Measurements from ENCODE around the gene TRIM71. TPM values are rescaled to one million over a fixed set of nuclear protein-coding genes. Genes with fewer than 3 reads are reported as not detected.

The TRIM71 gene
- total and polyA plus RNA-seq, 2 experiments from 2014 or later = under 0.01 to 0.03 TPM

GRCh38 chr3:32868719-32869512 is 51.1 kb downstream of the TRIM71 start:
- Histone ChIP-seq H3K9me3 (ENCODE audit: low read depth) (no peaks in the 10 kb centered on the region), H3K27ac (no peak overlapping the region), H3F3A (ENCODE audit: insufficient read depth) (no peaks in the 10 kb centered on the region), H3K9ac (no peak overlapping the region), H3K27me3 (replicated peaks; ENCODE audit: insufficient read depth) (peaks cover 21% of the 10 kb centered on the region), H2AFZ (no peak overlapping the region), H3K4me3 (no peak overlapping the region), H3K36me3 (ENCODE audit: low read depth) (no peaks in the 10 kb centered on the region), H4K20me1 (ENCODE audit: insufficient read depth) (no peaks in the 10 kb centered on the region), H3K4me2 (ENCODE audit: unreplicated experiment) (no peak overlapping the region), H3K4me1 (ENCODE audit: insufficient read depth) (peaks cover 11% of the 10 kb centered on the region; the same call in 1 of the 2 replicates), H3K79me2 (ENCODE audit: insufficient read depth) (no peaks in the 10 kb centered on the region), H3K9me2 (ENCODE audit: insufficient read depth) (no peaks in the 10 kb centered on the region)
- 77 to 80% methylated on average over 7 of the region's 7 CpGs for WGBS, 2 experiments (ENCODE audit: low coverage in 1 of 2, low lambda C conversion rate in 2 of 2, missing lambda C conversion rate in 2 of 2)
- no peak for DNase-seq
- TF ChIP-seq EZH2phosphoT487 (IDR thresholded peaks at IDR 0.05; ENCODE audit: insufficient read depth, low read depth) = no peak
- no peak for TF ChIP-seq EZH2 (IDR thresholded peaks at IDR 0.05; ENCODE audit: insufficient read depth, poor library complexity, severe bottlenecking)
- in situ Hi-C loops (cut with MboI) = no loop called here

GRCh38 chr3:32869513-32870047 is 51.8 kb downstream of the TRIM71 start:
- no peak overlapping the region for H2AFZ ChIP-seq
- in situ Hi-C loops (cut with MboI) = no loop called here
- no peaks in the 10 kb centered on the region for H4K20me1 ChIP-seq (ENCODE audit: insufficient read depth)
- H3F3A ChIP-seq (ENCODE audit: insufficient read depth) = no peaks in the 10 kb centered on the region
- DNase-seq = no peak
- H3K36me3 ChIP-seq (ENCODE audit: low read depth) = no peaks in the 10 kb centered on the region
- peaks cover 11% of the 10 kb centered on the region; the same call in 1 of the 2 replicates for H3K4me1 ChIP-seq (ENCODE audit: insufficient read depth)
- no peaks in the 10 kb centered on the region for H3K9me3 ChIP-seq (ENCODE audit: low read depth)
- H3K27ac ChIP-seq = no peak overlapping the region
- TF ChIP-seq EZH2phosphoT487 (IDR thresholded peaks at IDR 0.05; ENCODE audit: insufficient read depth, low read depth) (no peak), EZH2 (IDR thresholded peaks at IDR 0.05; ENCODE audit: insufficient read depth, poor library complexity, severe bottlenecking) (no peak)
- no peak overlapping the region for H3K9ac ChIP-seq
- no peaks in the 10 kb centered on the region for H3K9me2 ChIP-seq (ENCODE audit: insufficient read depth)
- H3K79me2 ChIP-seq (ENCODE audit: insufficient read depth) = no peaks in the 10 kb centered on the region
- no peak overlapping the region for H3K4me2 ChIP-seq (ENCODE audit: unreplicated experiment)
- peaks cover 21% of the 10 kb centered on the region for H3K27me3 ChIP-seq (replicated peaks; ENCODE audit: insufficient read depth)
- H3K4me3 ChIP-seq = no peak overlapping the region
- WGBS, 2 experiments (ENCODE audit: low coverage in 1 of 2, low lambda C conversion rate in 2 of 2, missing lambda C conversion rate in 2 of 2) = 71 to 74% methylated on average over 15 of the region's 15 CpGs

GRCh38 chr3:32870373-32871095 is 52.7 kb downstream of the TRIM71 start:
- in situ Hi-C loops (cut with MboI) = no loop called here
- Histone ChIP-seq H3K27ac (no peak overlapping the region), H3K4me3 (no peak overlapping the region), H3K9me3 (ENCODE audit: low read depth) (no peaks in the 10 kb centered on the region), H3K9me2 (ENCODE audit: insufficient read depth) (no peaks in the 10 kb centered on the region), H3K4me1 (ENCODE audit: insufficient read depth) (peaks cover 8% of the 10 kb centered on the region; the same call in 1 of the 2 replicates), H3K79me2 (ENCODE audit: insufficient read depth) (no peaks in the 10 kb centered on the region), H3K27me3 (replicated peaks; ENCODE audit: insufficient read depth) (peaks cover 21% of the 10 kb centered on the region), H2AFZ (no peak overlapping the region), H3K4me2 (ENCODE audit: unreplicated experiment) (no peak overlapping the region), H4K20me1 (ENCODE audit: insufficient read depth) (no peaks in the 10 kb centered on the region), H3K9ac (no peak overlapping the region), H3F3A (ENCODE audit: insufficient read depth) (peaks cover 3% of the 10 kb centered on the region; the same call in 1 of the 2 replicates), H3K36me3 (ENCODE audit: low read depth) (no peaks in the 10 kb centered on the region)
- DNase-seq = no peak
- TF ChIP-seq EZH2phosphoT487 (IDR thresholded peaks at IDR 0.05; ENCODE audit: insufficient read depth, low read depth) (no peak), EZH2 (IDR thresholded peaks at IDR 0.05; ENCODE audit: insufficient read depth, poor library complexity, severe bottlenecking) (no peak)
- WGBS, 2 experiments (ENCODE audit: low coverage in 1 of 2, low lambda C conversion rate in 2 of 2, missing lambda C conversion rate in 2 of 2) = 66 to 68% methylated on average over 10 of the region's 10 CpGs

- no peaks in the 10 kb centered on the region for H3K9me2 ChIP-seq (ENCODE audit: insufficient read depth)
- H3K9me3 ChIP-seq (ENCODE audit: low read depth) = no peaks in the 10 kb centered on the region
- no peak overlapping the region for H3K4me2 ChIP-seq (ENCODE audit: unreplicated experiment)
- no peaks in the 10 kb centered on the region for H3K79me2 ChIP-seq (ENCODE audit: insufficient read depth)
- H2AFZ ChIP-seq = no peak overlapping the region
- no peak overlapping the region for H3K27ac ChIP-seq
- H3K36me3 ChIP-seq (ENCODE audit: low read depth) = no peaks in the 10 kb centered on the region
- no peaks in the 10 kb centered on the region for H4K20me1 ChIP-seq (ENCODE audit: insufficient read depth)
- H3K4me1 ChIP-seq (ENCODE audit: insufficient read depth) = peaks cover 5% of the 10 kb centered on the region; the same call in 1 of the 2 replicates
- TF ChIP-seq EZH2phosphoT487 (IDR thresholded peaks at IDR 0.05; ENCODE audit: insufficient read depth, low read depth) = no peak
- H3K9ac ChIP-seq = no peak overlapping the region
- H3K27me3 ChIP-seq (replicated peaks; ENCODE audit: insufficient read depth) = peaks cover 21% of the 10 kb centered on the region
- H3F3A ChIP-seq (ENCODE audit: insufficient read depth) = peaks cover 4% of the 10 kb centered on the region; the same call in 1 of the 2 replicates
- in situ Hi-C loops (cut with MboI) = no loop called here
- no peak for DNase-seq
- 83 to 88% methylated on average over 7 of the region's 7 CpGs for WGBS, 2 experiments (ENCODE audit: low coverage in 1 of 2, low lambda C conversion rate in 2 of 2, missing lambda C conversion rate in 2 of 2)
- H3K4me3 ChIP-seq = no peak overlapping the region
Observed at GRCh38 chr3:32871273-32871672, 53.5 kb downstream of the TRIM71 start.

Measured in GM23248 (cell line).